Measurements from ENCODE around the gene PPP1R9B.

PPP1R9B gene

DNA sequence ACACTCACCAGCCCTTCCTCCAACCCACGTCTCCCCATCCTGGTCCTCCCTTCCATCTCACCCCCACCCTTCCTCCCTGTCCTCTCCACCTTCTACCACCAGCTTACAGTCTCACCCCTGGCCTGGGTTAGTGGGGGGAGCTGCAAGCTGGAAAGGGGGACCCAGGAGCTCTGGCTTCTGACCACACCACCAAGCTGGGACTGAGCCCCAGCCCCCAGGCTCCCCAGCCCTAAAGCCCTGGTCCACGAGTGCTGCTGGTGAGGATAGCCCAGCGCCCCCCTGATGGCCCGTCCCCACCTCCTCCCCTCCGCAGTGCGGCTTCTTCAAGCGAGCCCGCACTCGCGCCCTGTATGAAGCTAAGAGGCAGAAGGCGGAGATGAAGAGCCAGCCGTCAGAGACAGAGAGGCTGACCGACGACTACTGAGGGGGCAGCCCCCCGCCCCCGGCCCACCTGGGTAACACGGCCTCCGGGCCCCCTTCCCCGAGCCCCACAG lies 62.5 kb downstream of the PPP1R9B start:
- DNase-seq, result no peak

DNA sequence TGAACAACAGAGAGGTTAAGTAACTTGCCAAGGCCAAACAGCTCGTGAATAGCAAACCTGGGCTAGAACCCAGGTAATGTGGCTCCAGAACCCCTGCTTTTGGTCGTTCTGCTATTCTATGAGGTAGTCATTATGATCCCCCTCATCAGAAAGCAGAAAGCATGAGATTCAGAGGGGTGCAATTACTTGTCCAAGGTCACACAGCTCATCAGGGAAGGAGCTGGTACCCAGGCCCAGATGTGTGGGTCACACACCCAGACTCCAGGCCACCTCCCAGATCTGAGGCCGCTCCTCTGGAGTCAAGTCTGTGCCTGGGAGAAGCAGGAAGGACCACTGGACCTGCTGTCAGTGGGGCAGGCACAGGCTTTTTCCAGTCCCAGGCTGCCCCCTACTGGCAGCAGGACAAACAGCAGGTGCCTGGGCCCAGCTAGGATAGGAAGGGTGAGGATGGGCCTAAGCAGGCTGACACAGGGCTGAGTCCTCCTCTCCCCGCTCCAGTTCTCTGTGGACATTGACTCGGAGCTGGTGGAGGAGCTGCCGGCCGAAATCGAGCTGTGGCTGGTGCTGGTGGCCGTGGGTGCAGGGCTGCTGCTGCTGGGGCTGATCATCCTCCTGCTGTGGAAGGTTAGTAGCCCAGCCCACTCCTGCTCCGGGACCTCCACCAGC lies 63.1 kb downstream of the PPP1R9B start:
- peak; percentile 65 to 80 for DNase-seq

Data from activated CD4-positive, alpha-beta T cell treated with anti-CD3 and anti-CD28 coated beads for 4 hours (primary cell).